Dendritic cell treated with granulocyte-macrophage colony-stimulating factor and Interleukin-4, amounts not matched to agents 40 ng/mL and 50 ng/mL, for 4 days (primary cell): Measurements from ENCODE around the gene WDR54.
"Not testable (repeated sequence)": the region's sequence is repeated elsewhere in the genome, so short reads cannot be mapped to it uniquely, and the experiment has no call there.

Experiments
- H3K27ac Mint-ChIP-seq: one replicate; pipeline ENCODE4 v1.8.0; 2022; ENCODE audit warnings: mild to moderate bottlenecking, mixed read lengths
- H3K27me3 Mint-ChIP-seq: one replicate; pipeline ENCODE4 v1.8.0; 2022; ENCODE audit warnings: mild to moderate bottlenecking, mixed read lengths
- H3K36me3 Mint-ChIP-seq: one replicate; pipeline ENCODE4 v1.8.0; 2022; ENCODE audit warnings: low read depth, mixed read lengths
- H3K4me1 Mint-ChIP-seq: one replicate; pipeline ENCODE4 v1.8.0; 2022; ENCODE audit warnings: low read depth, mixed read lengths
- H3K4me3 Mint-ChIP-seq: one replicate; pipeline ENCODE4 v1.8.0; 2022; ENCODE audit warnings: mild to moderate bottlenecking, moderate library complexity, mixed read lengths
- H3K9me3 Mint-ChIP-seq: one replicate; pipeline ENCODE4 v1.8.0; 2022; ENCODE audit warnings: mixed read lengths
- intact Hi-C: fragments of 100-400 bp; cut with micrococcal nuclease; formaldehyde crosslinking; loops from one replicate; pipeline ENCODE4 v1.15.0; 2022

The WDR54 gene

DNA sequence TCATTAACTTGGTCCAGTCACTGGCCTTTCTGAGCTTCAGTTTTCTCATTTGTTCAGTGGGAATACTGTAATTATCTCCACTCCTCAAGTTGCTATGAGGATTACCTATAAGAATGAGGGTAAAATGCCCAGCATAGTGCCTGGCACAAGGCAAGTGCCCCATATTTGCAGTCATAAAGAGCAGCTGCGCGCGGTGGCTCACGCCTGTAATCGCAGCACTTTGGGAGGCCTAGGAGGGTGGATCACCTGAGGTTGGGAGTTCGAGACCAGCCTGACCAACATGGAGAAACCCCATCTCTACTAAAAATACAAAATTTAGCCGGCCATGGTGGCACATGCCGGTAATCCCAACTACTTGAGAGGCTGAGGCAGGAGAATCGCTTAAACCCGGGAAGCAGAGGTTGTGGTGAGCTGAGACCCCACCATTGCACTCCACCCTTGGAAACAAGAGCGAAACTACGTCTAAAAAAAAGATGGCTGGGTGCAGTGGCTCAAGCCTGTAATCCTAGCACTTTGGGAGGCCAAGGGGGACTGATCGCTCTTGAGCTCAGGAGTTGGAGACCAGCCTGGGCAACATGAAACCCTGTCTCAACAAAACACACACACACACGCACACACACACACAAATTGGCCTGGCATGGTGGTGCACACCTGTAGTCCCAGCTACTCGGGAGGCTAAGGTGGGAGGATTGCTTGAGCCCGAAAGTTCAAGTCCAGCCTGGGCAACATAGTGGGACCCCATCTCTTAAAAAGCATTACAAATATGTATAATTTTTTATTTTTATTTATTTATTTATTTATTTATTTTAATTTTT is 21.2 kb downstream of the WDR54 start:
- intact Hi-C loops, H3K4me3 Mint-ChIP-seq, H3K27ac Mint-ChIP-seq, H3K36me3 Mint-ChIP-seq, H3K9me3 Mint-ChIP-seq: not testable (repeated sequence)
- Mint-ChIP-seq H3K27me3 (peaks cover 73% of the 10 kb centered on the region), H3K4me1 (peaks cover 57% of the 10 kb centered on the region)

DNA sequence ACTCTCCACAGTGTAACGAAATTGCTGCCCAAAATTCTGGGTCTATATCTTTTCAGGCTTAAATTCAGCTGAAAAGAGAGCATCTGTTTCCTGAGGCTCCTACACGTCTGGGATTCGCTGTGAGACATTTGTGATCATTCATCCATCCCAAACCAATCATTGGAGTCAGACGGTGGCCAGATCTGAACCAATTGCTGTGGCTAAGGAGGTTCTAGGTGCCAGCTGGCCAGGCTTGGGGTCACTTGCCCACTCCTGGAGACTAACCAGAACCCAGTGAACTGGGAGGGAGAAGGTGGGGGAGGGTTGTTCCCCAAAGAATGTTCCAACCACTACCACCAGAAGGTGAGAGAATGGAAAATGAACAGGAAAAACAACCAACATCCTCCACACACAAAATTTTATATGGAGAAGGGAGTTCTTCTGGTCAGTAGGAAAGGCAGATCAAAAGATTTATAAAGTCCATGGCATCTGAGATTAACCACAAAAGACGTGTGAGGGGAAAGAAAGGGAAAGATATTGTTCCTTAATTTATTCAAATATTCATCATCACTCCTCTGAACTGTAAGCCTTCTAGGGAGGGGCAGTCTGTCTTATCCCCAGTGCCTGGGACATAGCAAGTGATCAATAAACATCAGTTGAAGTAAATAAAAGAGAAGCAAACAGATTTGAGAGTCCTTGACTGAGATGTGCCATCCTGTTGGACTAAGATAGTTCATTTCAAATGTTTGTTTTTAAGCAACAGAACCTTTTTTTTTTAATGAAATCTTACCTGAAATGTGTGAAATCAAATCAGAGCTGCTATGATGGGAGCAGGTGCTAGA is 23.2 kb downstream of the WDR54 start:
- Mint-ChIP-seq H3K27me3 (peaks cover 62% of the 10 kb centered on the region), H3K27ac (no peak overlapping the region), H3K36me3 (peaks cover 6% of the 10 kb centered on the region), H3K4me3 (no peak overlapping the region), H3K4me1 (peaks cover 38% of the 10 kb centered on the region), H3K9me3 (no peaks in the 10 kb centered on the region)
- intact Hi-C loops: no loop called here

DNA sequence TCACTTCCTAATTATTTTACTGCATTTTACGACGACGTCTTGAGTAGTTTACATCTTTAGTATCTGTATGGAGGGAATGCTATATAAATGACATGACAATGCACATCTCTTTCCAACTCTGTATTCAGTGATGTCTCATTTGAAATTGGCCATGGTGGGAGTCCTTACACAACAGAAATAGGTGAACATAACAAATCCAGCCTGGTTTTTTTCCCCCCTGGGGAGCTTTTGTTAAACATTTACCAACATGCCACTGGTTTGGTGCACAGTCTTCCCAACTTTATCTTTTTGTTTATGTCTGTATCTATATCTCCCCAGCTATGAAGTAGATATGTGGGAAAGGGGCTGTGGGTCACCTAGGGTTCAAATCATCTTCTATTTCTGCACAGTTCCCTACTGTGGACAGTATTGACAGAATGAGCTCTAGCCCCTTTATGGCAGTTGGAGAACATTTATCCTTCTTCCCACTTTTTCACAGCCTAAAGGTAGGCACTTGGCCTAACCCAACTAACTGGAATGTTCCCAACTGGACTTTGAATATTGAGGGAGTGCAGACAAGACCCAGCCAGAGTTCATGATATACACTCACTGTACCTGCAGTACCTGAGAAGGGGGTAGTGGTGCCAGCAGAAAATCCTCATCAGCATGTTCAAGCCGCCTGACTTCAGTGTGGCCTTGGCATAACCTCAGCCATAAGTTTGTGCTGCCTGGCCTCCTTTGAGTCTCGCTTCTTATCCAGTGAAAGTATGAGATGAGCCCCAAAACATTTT is 25.9 kb downstream of the WDR54 start:
- Mint-ChIP-seq H3K4me1 (peaks cover 14% of the 10 kb centered on the region), H3K4me3 (no peak overlapping the region), H3K27me3 (peaks cover 41% of the 10 kb centered on the region), H3K27ac (no peak overlapping the region), H3K9me3 (no peaks in the 10 kb centered on the region), H3K36me3 (no peaks in the 10 kb centered on the region)
- intact Hi-C loops: no loop called here

DNA sequence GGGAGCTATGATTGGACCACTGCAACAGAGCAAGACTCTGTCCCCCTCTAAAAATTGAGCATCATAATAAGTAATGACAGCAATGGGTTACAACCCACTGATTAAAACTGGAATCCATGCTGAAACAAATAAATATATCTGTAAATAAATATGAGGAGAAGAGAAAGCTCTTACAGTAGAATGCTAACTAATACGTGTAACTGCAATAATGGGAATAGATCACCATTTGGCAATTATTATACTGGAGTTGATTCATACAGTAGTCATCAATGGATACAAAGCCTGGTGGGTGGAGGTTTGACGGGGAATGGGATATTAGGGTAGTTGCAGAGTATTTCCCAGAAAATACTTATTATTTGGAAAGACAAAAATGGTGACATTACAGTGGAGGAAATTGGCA is 27.2 kb downstream of the WDR54 start:
- H3K27me3 Mint-ChIP-seq: peaks cover 32% of the 10 kb centered on the region
- H3K4me1 Mint-ChIP-seq: peaks cover 15% of the 10 kb centered on the region
- H3K27ac Mint-ChIP-seq: no peak overlapping the region
- H3K4me3 Mint-ChIP-seq: no peak overlapping the region
- intact Hi-C loops: no loop called here
- H3K36me3 Mint-ChIP-seq: no peaks in the 10 kb centered on the region
- no peaks in the 10 kb centered on the region for H3K9me3 Mint-ChIP-seq

DNA sequence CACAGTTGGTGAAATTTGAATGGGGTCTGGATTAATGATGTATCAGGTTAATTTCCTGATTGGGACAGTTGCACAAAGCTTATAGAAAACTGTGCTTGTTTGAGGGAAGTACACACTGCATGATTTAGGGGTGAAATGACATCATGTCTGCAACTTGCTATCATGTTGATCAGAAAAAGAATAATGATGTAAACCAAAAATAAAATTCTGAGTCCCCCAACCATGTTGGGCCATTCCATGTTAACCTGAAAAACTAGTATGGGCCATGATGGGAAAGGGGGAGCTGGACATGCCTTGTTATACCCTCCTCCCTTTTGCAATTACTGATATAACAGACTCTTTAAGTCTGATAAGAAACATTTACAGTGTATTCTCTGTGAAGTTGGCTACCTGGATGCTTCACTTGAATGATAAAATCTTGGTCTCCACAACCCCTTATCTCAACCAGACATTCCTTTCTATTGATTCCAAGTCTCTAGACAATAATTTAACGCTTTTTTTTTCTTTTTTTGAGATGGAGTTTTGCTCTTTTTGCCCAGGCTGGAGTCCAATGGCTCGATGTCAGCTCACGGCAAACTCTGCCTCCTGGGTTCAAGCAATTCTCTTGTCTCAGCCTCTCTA is 29.1 kb downstream of the WDR54 start:
- Mint-ChIP-seq H3K27ac (no peak overlapping the region), H3K4me3 (no peak overlapping the region), H3K4me1 (peaks cover 20% of the 10 kb centered on the region), H3K27me3 (peaks cover 14% of the 10 kb centered on the region), H3K36me3 (peaks cover 10% of the 10 kb centered on the region), H3K9me3 (no peaks in the 10 kb centered on the region)
- intact Hi-C loops: no loop called here

DNA sequence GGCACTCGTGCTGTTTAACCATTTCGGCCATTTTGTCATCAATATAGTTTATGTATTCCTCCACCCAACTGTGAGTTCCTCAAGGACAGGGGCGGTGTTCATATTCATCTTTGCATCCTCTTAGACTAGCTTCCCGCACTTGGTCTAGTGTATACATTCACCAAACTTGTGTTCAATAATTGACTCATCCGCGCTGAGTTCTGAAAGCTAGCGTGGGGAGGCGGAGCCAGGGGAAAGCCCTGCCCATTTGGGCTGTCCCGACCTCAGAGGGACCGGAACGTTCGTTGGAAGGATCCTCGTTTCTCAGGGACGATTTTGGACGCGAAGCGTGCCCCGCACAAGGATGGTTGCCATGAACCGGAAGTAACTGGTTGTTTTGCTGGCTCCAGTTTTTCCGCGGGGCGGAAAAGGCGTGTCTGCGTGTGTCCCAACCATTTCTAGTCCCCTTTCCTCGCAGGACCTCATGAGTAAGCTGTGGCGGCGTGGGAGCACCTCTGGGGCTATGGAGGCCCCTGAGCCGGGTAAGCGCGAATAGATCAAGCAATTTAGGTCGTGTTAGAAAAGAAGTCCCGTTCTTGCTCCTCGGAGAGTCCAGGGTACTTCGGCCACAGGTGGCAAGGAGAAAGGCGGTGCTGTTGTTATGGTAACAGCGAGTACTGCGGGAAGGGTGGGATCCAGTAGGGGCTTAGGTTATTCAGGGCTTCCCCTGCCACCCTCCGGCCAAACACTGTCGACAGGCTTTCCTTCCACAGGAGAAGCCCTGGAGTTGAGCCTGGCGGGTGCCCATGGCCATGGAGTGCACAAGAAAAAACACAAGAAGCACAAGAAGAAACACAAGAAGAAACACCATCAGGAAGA is 33.4 kb downstream of the WDR54 start, which contains the start of gene INO80B:
TSS of gene INO80B (plus strand) at position 434 of the 858 bp plus-strand sequence. CDS start at position 464, 30 bp downstream.
- Mint-ChIP-seq H3K27me3 (peaks cover 6% of the 10 kb centered on the region), H3K36me3 (peaks cover 44% of the 10 kb centered on the region), H3K4me1 (peaks cover 55% of the 10 kb centered on the region), H3K9me3 (no peaks in the 10 kb centered on the region), H3K27ac (peak within 1 kb of the TSS; percentile 89), H3K4me3 (peak within 1 kb of the TSS; percentile 95)
- intact Hi-C loops: loop anchor here (1.0 to 2.0 kb wide), 5 partner anchors 14 to 74 kb away; partner anchors contain the start of genes AUP1, C2orf81, HTRA2 and PCGF1

DNA sequence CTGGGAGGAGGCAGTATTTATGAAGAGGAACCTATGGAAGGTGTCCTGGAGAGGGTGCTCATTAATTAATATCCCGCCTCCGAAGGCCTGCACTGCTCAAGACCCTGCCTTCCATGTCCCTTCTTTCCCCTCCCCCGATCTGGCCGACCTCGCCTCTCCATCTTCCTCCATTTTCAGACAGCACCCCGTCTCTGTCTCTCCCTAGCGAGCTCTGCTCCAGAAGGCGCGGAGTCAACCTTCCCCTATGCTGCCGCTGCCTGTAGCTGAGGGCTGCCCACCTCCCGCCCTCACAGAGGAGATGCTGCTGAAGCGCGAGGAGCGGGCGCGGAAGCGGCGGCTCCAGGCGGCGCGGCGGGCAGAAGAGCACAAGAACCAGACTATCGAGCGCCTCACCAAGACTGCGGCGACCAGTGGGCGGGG is 35.6 kb downstream of the WDR54 start:
- intact Hi-C loops: no loop called here
- no peaks in the 10 kb centered on the region for H3K27me3 Mint-ChIP-seq
- H3K9me3 Mint-ChIP-seq: no peaks in the 10 kb centered on the region
- peak overlapping the region; percentile 85 for H3K4me3 Mint-ChIP-seq
- peaks cover 62% of the 10 kb centered on the region for H3K4me1 Mint-ChIP-seq
- H3K36me3 Mint-ChIP-seq: peaks cover 63% of the 10 kb centered on the region
- H3K27ac Mint-ChIP-seq: peak overlapping the region; percentile 94

DNA sequence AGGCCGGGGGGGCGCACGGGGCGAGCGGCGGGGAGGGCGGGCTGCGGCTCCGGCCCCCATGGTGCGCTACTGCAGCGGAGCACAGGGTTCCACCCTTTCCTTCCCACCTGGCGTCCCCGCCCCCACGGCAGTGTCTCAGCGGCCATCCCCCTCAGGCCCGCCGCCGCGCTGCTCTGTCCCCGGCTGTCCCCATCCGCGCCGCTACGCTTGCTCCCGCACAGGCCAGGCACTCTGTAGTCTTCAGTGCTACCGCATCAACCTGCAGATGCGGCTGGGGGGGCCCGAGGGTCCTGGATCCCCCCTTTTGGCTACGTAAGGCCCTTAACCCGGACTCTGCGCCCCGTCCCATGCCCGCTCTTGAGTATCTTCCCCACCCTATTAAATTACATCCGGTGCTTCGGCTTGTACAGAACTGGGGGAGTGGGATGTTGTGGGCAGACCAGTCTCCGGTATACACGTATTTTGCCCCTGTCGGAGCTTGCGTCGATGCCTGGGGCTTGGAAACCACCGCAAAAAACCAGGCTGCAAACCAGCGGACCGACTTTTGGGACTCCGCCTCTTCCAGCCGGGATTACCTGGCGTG is 36.1 kb downstream of the WDR54 start:
- Mint-ChIP-seq H3K27ac (peak overlapping the region; percentile 94), H3K9me3 (no peaks in the 10 kb centered on the region), H3K36me3 (peaks cover 68% of the 10 kb centered on the region), H3K27me3 (no peaks in the 10 kb centered on the region), H3K4me3 (peak overlapping the region; percentile 85), H3K4me1 (peaks cover 57% of the 10 kb centered on the region)
- intact Hi-C loops: loop anchor here (1.0 kb wide), 1 partner anchor 15 kb away; the partner anchor contains the start of gene MRPL53

DNA sequence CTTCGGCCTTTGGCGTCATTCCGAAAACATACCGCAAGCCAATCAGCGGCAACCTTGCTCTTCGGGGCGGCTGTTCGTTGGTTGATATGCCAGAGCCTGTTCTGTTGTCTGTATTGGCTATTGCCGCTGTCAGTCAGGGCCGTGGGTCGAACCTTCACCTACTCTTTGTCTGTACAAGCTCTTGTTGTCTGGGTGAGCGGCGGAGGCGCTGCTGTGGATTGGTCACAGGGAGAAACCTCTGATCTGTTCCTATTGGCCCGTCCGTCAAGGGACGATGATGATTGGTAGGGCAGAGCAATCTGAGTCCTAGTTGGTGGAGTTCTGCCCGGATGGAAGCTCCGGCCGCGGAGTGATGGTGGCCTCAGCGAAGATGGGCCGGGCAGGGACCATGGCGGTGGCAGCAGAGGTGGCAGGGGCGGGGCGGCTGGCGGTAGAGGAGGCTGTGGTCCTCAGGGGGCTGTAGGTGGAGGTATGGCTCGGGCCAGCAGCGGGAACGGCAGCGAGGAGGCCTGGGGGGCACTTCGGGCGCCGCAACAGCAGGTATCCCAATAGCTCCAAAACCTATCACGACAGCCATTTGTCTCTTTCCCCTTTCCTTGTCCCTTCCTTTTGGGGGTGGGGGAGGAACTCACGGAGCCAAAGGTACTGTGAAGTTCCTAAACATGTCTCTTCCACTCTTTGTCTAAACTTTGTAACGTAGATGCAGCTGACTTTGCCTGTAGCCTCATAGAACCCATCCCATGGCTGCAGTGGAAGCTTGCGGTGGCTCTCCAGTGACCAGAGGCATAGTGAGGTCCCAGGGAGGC is 36.8 kb downstream of the WDR54 start, which contains the start of gene WBP1:
TSS of gene WBP1 (plus strand) at position 307 of the 806 bp plus-strand sequence. CDS start at position 472, 165 bp downstream.
- no peaks in the 10 kb centered on the region for H3K9me3 Mint-ChIP-seq
- H3K27me3 Mint-ChIP-seq: no peaks in the 10 kb centered on the region
- H3K27ac Mint-ChIP-seq: peak within 1 kb of the TSS; percentile 94
- H3K4me3 Mint-ChIP-seq: peak within 1 kb of the TSS; percentile 85
- intact Hi-C loops: loop anchor here (1.0 kb wide), 1 partner anchor 14 kb away; the partner anchor contains the start of gene MRPL53
- H3K36me3 Mint-ChIP-seq: peaks cover 75% of the 10 kb centered on the region
- peaks cover 60% of the 10 kb centered on the region for H3K4me1 Mint-ChIP-seq

DNA sequence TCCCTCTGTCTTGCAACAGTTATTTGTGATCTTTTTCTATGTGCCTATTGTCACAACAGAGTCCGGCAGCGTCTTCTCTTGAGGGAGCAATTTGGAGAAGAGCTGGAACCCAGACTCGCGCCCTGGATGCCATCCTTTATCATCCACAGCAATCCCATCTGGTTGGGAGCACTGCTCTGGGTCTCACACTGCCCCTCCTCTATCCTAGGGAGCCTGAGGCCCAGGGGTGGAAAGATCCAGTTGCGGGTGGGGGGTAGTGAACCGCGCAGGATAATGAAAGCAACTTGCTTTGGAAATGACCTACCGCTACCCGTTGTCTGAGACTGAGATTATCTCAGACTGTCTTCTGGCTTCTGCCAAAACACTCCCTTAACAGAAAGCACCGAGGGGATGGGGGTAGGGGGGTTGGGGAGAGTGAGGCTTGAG is 37.4 kb downstream of the WDR54 start:
- H3K9me3 Mint-ChIP-seq: no peaks in the 10 kb centered on the region
- H3K4me3 Mint-ChIP-seq: peak overlapping the region; percentile 85
- no peaks in the 10 kb centered on the region for H3K27me3 Mint-ChIP-seq
- H3K4me1 Mint-ChIP-seq: peaks cover 66% of the 10 kb centered on the region
- H3K36me3 Mint-ChIP-seq: peaks cover 75% of the 10 kb centered on the region
- intact Hi-C loops: loop anchor here (1.0 kb wide), 1 partner anchor 13 kb away; the partner anchor contains the start of gene MRPL53
- peak overlapping the region; percentile 94 for H3K27ac Mint-ChIP-seq

DNA sequence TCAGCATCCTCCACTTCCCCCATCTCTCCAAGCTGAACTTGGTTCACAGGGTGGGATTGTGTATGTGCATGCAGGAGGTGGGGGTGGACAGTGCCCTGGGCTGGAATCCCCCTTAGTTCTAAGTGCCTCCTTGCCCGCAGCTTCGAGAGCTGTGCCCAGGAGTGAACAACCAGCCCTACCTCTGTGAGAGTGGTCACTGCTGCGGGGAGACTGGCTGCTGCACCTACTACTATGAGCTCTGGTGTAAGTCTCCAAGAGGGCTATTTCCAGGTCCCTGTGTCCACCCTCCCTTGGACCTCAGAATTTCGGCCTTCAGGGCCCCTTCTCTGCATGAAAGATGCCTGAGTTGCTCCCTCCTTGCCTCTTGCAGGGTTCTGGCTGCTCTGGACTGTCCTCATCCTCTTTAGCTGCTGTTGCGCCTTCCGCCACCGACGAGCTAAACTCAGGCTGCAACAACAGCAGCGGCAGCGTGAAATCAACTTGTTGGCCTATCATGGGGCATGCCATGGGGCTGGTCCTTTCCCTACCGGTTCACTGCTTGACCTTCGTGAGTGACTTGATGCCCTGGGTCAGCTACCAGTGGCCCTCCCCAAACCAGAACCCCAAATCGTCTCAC is 38.1 kb downstream of the WDR54 start:
- intact Hi-C loops, H3K9me3 Mint-ChIP-seq, H3K27me3 Mint-ChIP-seq: not testable (repeated sequence)
- Mint-ChIP-seq H3K4me1 (peaks cover 68% of the 10 kb centered on the region), H3K4me3 (peak overlapping the region; percentile 35), H3K27ac (peak overlapping the region; percentile 41), H3K36me3 (peaks cover 78% of the 10 kb centered on the region)
